ENCODE measurements around the gene MLC1. TPM values are rescaled to one million over a fixed set of nuclear protein-coding genes. Genes with fewer than 3 reads are reported as not detected.

Gene MLC1
- total and polyA plus RNA-seq, 4 experiments from 2014 or later: 0.28 TPM; not detected in 3

GRCh38 chr22:50112151-50113118, 27.2 kb upstream of the MLC1 start:
- ChIA-PET POLR2A (ENCODE audit: partially characterized antibody) (no interaction called here), CTCF (ENCODE audit: partially characterized antibody) (no interaction called here)
- Histone ChIP-seq H3K4me3 (ENCODE audit: low read length in 2 of 2) (no peak overlapping the region), H3K27ac (ENCODE audit: low read depth, low read length) (no peak overlapping the region), H3K4me1 (ENCODE audit: insufficient read depth, low read length) (peaks cover 5% of the 10 kb centered on the region), H3K36me3 (ENCODE audit: insufficient read depth, low read length) (no peaks in the 10 kb centered on the region), H3K9me3 (ENCODE audit: control insufficient read depth in 1 of 2, low read length in 2 of 2) (no peaks in the 10 kb centered on the region), H3K27me3 (ENCODE audit: insufficient read depth, low read length) (no peaks in the 10 kb centered on the region)
- DNase-seq: no peak
- H3K4me3 Mint-ChIP-seq: no peak overlapping the region
- intact Hi-C loops (cut with micrococcal nuclease): no loop called here
- H3K36me3 Mint-ChIP-seq: no peaks in the 10 kb centered on the region
- peak overlapping the region in 1 of 7 donors; percentile 37 for H3K27ac Mint-ChIP-seq
- H3K27me3 Mint-ChIP-seq: peaks cover 4 to 12% of the 10 kb centered on the region in 2 donors
- H3K9me3 Mint-ChIP-seq: no peaks in the 10 kb centered on the region
- H3K4me1 Mint-ChIP-seq: peaks cover 0 to 5% (median 2%) of the 10 kb centered on the region in 4 donors

GRCh38 chr22:50111056-50111455, 25.8 kb upstream of the MLC1 start:
- Histone ChIP-seq H3K4me1 (ENCODE audit: insufficient read depth, low read length) (peaks cover 5% of the 10 kb centered on the region), H3K27ac (ENCODE audit: low read depth, low read length) (no peak overlapping the region), H3K27me3 (ENCODE audit: insufficient read depth, low read length) (no peaks in the 10 kb centered on the region), H3K9me3 (ENCODE audit: control insufficient read depth in 1 of 2, low read length in 2 of 2) (no peaks in the 10 kb centered on the region), H3K4me3 (ENCODE audit: low read length in 2 of 2) (no peak overlapping the region), H3K36me3 (ENCODE audit: insufficient read depth, low read length) (no peaks in the 10 kb centered on the region)
- H3K4me1 Mint-ChIP-seq: peaks cover 0 to 5% (median 2%) of the 10 kb centered on the region in 4 donors
- peaks cover 4 to 12% of the 10 kb centered on the region in 2 donors for H3K27me3 Mint-ChIP-seq
- intact Hi-C loops (cut with micrococcal nuclease): no loop called here
- no peak overlapping the region for H3K27ac Mint-ChIP-seq
- CTCF ChIA-PET (ENCODE audit: partially characterized antibody): no interaction called here
- no peak overlapping the region for H3K4me3 Mint-ChIP-seq
- no peaks in the 10 kb centered on the region for H3K36me3 Mint-ChIP-seq
- no peaks in the 10 kb centered on the region for H3K9me3 Mint-ChIP-seq
- no peak for DNase-seq
- POLR2A ChIA-PET (ENCODE audit: partially characterized antibody): no interaction called here

GRCh38 chr22:50107529-50107928, 22.3 kb upstream of the MLC1 start:
- POLR2A ChIA-PET (ENCODE audit: partially characterized antibody): no interaction called here
- H3K36me3 Mint-ChIP-seq: no peaks in the 10 kb centered on the region
- H3K36me3 ChIP-seq (ENCODE audit: insufficient read depth, low read length): no peaks in the 10 kb centered on the region
- CTCF ChIA-PET (ENCODE audit: partially characterized antibody): interaction anchor here (1.2 kb wide), 1 partner anchor 41 kb away, joined by 3 read pairs; no protein-coding TSS in a partner anchor
- no peak overlapping the region for H3K27ac ChIP-seq (ENCODE audit: low read depth, low read length)
- H3K4me3 ChIP-seq (ENCODE audit: low read length in 2 of 2): no peak overlapping the region
- H3K27me3 ChIP-seq (ENCODE audit: insufficient read depth, low read length): no peaks in the 10 kb centered on the region
- DNase-seq: no peak
- H3K27me3 Mint-ChIP-seq: peaks cover 3 to 5% of the 10 kb centered on the region in 2 donors
- peaks cover 5% of the 10 kb centered on the region for H3K4me1 ChIP-seq (ENCODE audit: insufficient read depth, low read length)
- H3K9me3 Mint-ChIP-seq: no peaks in the 10 kb centered on the region
- H3K9me3 ChIP-seq (ENCODE audit: control insufficient read depth in 1 of 2, low read length in 2 of 2): no peaks in the 10 kb centered on the region
- H3K4me1 Mint-ChIP-seq: peaks cover 5 to 8% (median 6%) of the 10 kb centered on the region in 4 donors
- intact Hi-C loops (cut with micrococcal nuclease): no loop called here
- H3K4me3 Mint-ChIP-seq: no peak overlapping the region
- no peak overlapping the region for H3K27ac Mint-ChIP-seq

GRCh38 chr22:50105208-50106100, 20.2 kb upstream of the MLC1 start:
- no peaks in the 10 kb centered on the region for H3K27me3 ChIP-seq (ENCODE audit: insufficient read depth, low read length)
- peak overlapping the region in 4 of 7 donors; percentile 47 to 60 (median 52) for H3K27ac Mint-ChIP-seq

GRCh38 chr22:50104141-50104544, 18.9 kb upstream of the MLC1 start:
- POLR2A ChIA-PET (ENCODE audit: partially characterized antibody): no interaction called here
- peaks cover 4 to 7% (median 5%) of the 10 kb centered on the region in 4 donors for H3K4me1 Mint-ChIP-seq
- no peak for DNase-seq
- no peak overlapping the region for H3K27ac ChIP-seq (ENCODE audit: low read depth, low read length)
- H3K27ac Mint-ChIP-seq: no peak overlapping the region
- no peaks in the 10 kb centered on the region for H3K9me3 ChIP-seq (ENCODE audit: control insufficient read depth in 1 of 2, low read length in 2 of 2)
- H3K27me3 Mint-ChIP-seq: peaks cover 6 to 7% of the 10 kb centered on the region in 2 donors
- H3K4me3 Mint-ChIP-seq: no peak overlapping the region
- no peaks in the 10 kb centered on the region for H3K4me1 ChIP-seq (ENCODE audit: insufficient read depth, low read length)
- no peaks in the 10 kb centered on the region for H3K9me3 Mint-ChIP-seq
- intact Hi-C loops (cut with micrococcal nuclease): no loop called here
- H3K27me3 ChIP-seq (ENCODE audit: insufficient read depth, low read length): no peaks in the 10 kb centered on the region
- no peaks in the 10 kb centered on the region for H3K36me3 ChIP-seq (ENCODE audit: insufficient read depth, low read length)
- H3K36me3 Mint-ChIP-seq: no peaks in the 10 kb centered on the region
- CTCF ChIA-PET (ENCODE audit: partially characterized antibody): no interaction called here
- H3K4me3 ChIP-seq (ENCODE audit: low read length in 2 of 2): no peak overlapping the region

More at GRCh38 chr22:50105208-50106100, 20.2 kb upstream of the MLC1 start:
- Histone ChIP-seq H3K27ac (ENCODE audit: low read depth, low read length) (no peak overlapping the region), H3K36me3 (ENCODE audit: insufficient read depth, low read length) (no peaks in the 10 kb centered on the region), H3K4me1 (ENCODE audit: insufficient read depth, low read length) (no peaks in the 10 kb centered on the region), H3K9me3 (ENCODE audit: control insufficient read depth in 1 of 2, low read length in 2 of 2) (no peaks in the 10 kb centered on the region), H3K4me3 (ENCODE audit: low read length in 2 of 2) (no peak overlapping the region)
- H3K9me3 Mint-ChIP-seq: no peaks in the 10 kb centered on the region
- intact Hi-C loops (cut with micrococcal nuclease): no loop called here
- H3K27me3 Mint-ChIP-seq: peaks cover 5 to 7% of the 10 kb centered on the region in 2 donors
- POLR2A ChIA-PET (ENCODE audit: partially characterized antibody): interaction anchor here (1.0 kb wide), 1 partner anchor 86 kb away, joined by 3 read pairs; no protein-coding TSS in a partner anchor
- no peaks in the 10 kb centered on the region for H3K36me3 Mint-ChIP-seq
- peak in 1 of 5 donors; percentile 2 for DNase-seq
- peak overlapping the region; percentile 64 to 74 (median 71) for H3K4me3 Mint-ChIP-seq
- CTCF ChIA-PET (ENCODE audit: partially characterized antibody): no interaction called here
- H3K4me1 Mint-ChIP-seq: peaks cover 4 to 7% (median 5%) of the 10 kb centered on the region in 4 donors

- no peaks in the 10 kb centered on the region for H3K27me3 ChIP-seq (ENCODE audit: insufficient read depth, low read length)
- intact Hi-C loops (cut with micrococcal nuclease): no loop called here
- peaks cover 6 to 10% of the 10 kb centered on the region in 2 donors for H3K27me3 Mint-ChIP-seq
- H3K27ac ChIP-seq (ENCODE audit: low read depth, low read length): no peak overlapping the region
- no peaks in the 10 kb centered on the region for H3K9me3 Mint-ChIP-seq
- H3K36me3 ChIP-seq (ENCODE audit: insufficient read depth, low read length): no peaks in the 10 kb centered on the region
- POLR2A ChIA-PET (ENCODE audit: partially characterized antibody): no interaction called here
- H3K4me1 Mint-ChIP-seq: peaks cover 4 to 7% (median 5%) of the 10 kb centered on the region in 4 donors
- no peak overlapping the region for H3K4me3 ChIP-seq (ENCODE audit: low read length in 2 of 2)
- no peak overlapping the region for H3K4me3 Mint-ChIP-seq
- H3K36me3 Mint-ChIP-seq: no peaks in the 10 kb centered on the region
- H3K27ac Mint-ChIP-seq: no peak overlapping the region
- CTCF ChIA-PET (ENCODE audit: partially characterized antibody): interaction anchor here (1.2 kb wide), 1 partner anchor 46 kb away, joined by 3 read pairs; no protein-coding TSS in a partner anchor
- no peaks in the 10 kb centered on the region for H3K4me1 ChIP-seq (ENCODE audit: insufficient read depth, low read length)
- DNase-seq: no peak
- no peaks in the 10 kb centered on the region for H3K9me3 ChIP-seq (ENCODE audit: control insufficient read depth in 1 of 2, low read length in 2 of 2)
Observed at GRCh38 chr22:50102946-50103345, 17.7 kb upstream of the MLC1 start.

All from CD4-positive, alpha-beta memory T cell (primary cell).